Posterior vena cava (tissue), 2 donors: ENCODE data around the gene JAK1. TPM values are rescaled to one million over a fixed set of nuclear protein-coding genes. Genes with fewer than 3 reads are reported as not detected.
"Not testable (repeated sequence)": the region's sequence is repeated elsewhere in the genome, so short reads cannot be mapped to it uniquely, and the experiment has no call there.

Source experiments
- DNase-seq: peaks from one replicate; pipeline ENCODE4 v3.0.0-alpha.2; 2020; ENCODE audit warnings: low spot score
- intact Hi-C, 2 donors: fragments of 100-400 bp; cut with DNase I; formaldehyde crosslinking; loops; one replicate each; pipeline versions ENCODE4 v1.14.1 to v1.14.2; 2022 to 2023
- total RNA-seq, 2 donors: library from RNA; stranded (reverse); fragmentation: NEBNext Ultra II Directional; extraction: Animal tissue kit (Norgen Biotek cat#: 25700); gene quantifications; one replicate each; pipeline ENCODE4 v1.2.1, GENCODE V29; 2021
- donor health status: DM: yes; HTN: yes; CAD: no.
- donor health status: DM: yes; HTN: yes; CAD: no.

The JAK1 gene
- total RNA-seq, 2 donors from 2014 or later = 109 to 127 TPM

- DNase-seq = no peak
- intact Hi-C loops = no loop called here
Observed at GRCh38 chr1:64933296-64934070, 32.9 kb downstream of the JAK1 start.

GRCh38 chr1:64932962-64933295, 33.4 kb downstream of the JAK1 start:
- intact Hi-C loops = no loop called here
- no peak for DNase-seq

- intact Hi-C loops, DNase-seq: not testable (repeated sequence)
Observed at GRCh38 chr1:64930640-64931039, 35.7 kb downstream of the JAK1 start.

GRCh38 chr1:64929221-64929620, 37.1 kb downstream of the JAK1 start:
- intact Hi-C loops = no loop called here
- no peak for DNase-seq

- intact Hi-C loops = no loop called here
- no peak for DNase-seq
Observed at GRCh38 chr1:64928325-64928724, 38.0 kb downstream of the JAK1 start.

- intact Hi-C loops = no loop called here
- DNase-seq = no peak
Observed at GRCh38 chr1:64925594-64925993, 40.8 kb downstream of the JAK1 start.

- intact Hi-C loops = no loop called here
- DNase-seq = no peak
Observed at GRCh38 chr1:64923294-64923718, 43.0 kb downstream of the JAK1 start.

- DNase-seq = no peak
- intact Hi-C loops = no loop called here
Observed at GRCh38 chr1:64922336-64922735, 44.0 kb downstream of the JAK1 start.

- intact Hi-C loops = no loop called here
- no peak for DNase-seq
Observed at GRCh38 chr1:64921771-64922170, 44.6 kb downstream of the JAK1 start.

- no peak for DNase-seq
- intact Hi-C loops = no loop called here
Observed at GRCh38 chr1:64920941-64921589, 45.3 kb downstream of the JAK1 start.

- intact Hi-C loops, DNase-seq: not testable (repeated sequence)
Observed at GRCh38 chr1:64919120-64919519, 47.2 kb downstream of the JAK1 start.

GRCh38 chr1:64917907-64918306, 48.4 kb downstream of the JAK1 start:
- intact Hi-C loops = no loop called here
- DNase-seq = no peak

- DNase-seq = peak; percentile 86
Observed at GRCh38 chr1:64917328-64917861, 49.0 kb downstream of the JAK1 start.

GRCh38 chr1:64915381-64916274, 50.7 kb downstream of the JAK1 start:
- intact Hi-C loops = no loop called here
- DNase-seq = no peak

More at GRCh38 chr1:64917328-64917861, 49.0 kb downstream of the JAK1 start:
- intact Hi-C loops = no loop called here

GRCh38 chr1:64913361-64914015, 52.9 kb downstream of the JAK1 start:
- no peak for DNase-seq
- intact Hi-C loops = no loop called here

- intact Hi-C loops = loop anchor here in 1 of 2 donors (1.0 kb wide), 1 partner anchor 42 kb away; no protein-coding TSS in a partner anchor
- DNase-seq = no peak
Observed at GRCh38 chr1:64912191-64912590, 54.2 kb downstream of the JAK1 start.

GRCh38 chr1:64911326-64911725, 55.0 kb downstream of the JAK1 start:
- intact Hi-C loops = no loop called here
- no peak for DNase-seq

GRCh38 chr1:64909031-64909430, 57.3 kb downstream of the JAK1 start:
- DNase-seq = no peak
- intact Hi-C loops = no loop called here

- intact Hi-C loops = no loop called here
Observed at GRCh38 chr1:64908575-64908974, 57.8 kb downstream of the JAK1 start.

More at GRCh38 chr1:64908575-64908974, 57.8 kb downstream of the JAK1 start:
- no peak for DNase-seq
